ENCODE results near the gene HOXC6. TPM values are rescaled to one million over a fixed set of nuclear protein-coding genes. Genes with fewer than 3 reads are reported as not detected.
A peak's percentile ranks its signal among the peaks of the same experiment; 100 is the strongest.

Gene HOXC6
- total and polyA plus RNA-seq, 9 of the 15 experiments (the other 6 are each of a cell fraction or from before 2014, with no cell fraction given), result 0.06 to 4.0 (median 1.4) TPM

DNA sequence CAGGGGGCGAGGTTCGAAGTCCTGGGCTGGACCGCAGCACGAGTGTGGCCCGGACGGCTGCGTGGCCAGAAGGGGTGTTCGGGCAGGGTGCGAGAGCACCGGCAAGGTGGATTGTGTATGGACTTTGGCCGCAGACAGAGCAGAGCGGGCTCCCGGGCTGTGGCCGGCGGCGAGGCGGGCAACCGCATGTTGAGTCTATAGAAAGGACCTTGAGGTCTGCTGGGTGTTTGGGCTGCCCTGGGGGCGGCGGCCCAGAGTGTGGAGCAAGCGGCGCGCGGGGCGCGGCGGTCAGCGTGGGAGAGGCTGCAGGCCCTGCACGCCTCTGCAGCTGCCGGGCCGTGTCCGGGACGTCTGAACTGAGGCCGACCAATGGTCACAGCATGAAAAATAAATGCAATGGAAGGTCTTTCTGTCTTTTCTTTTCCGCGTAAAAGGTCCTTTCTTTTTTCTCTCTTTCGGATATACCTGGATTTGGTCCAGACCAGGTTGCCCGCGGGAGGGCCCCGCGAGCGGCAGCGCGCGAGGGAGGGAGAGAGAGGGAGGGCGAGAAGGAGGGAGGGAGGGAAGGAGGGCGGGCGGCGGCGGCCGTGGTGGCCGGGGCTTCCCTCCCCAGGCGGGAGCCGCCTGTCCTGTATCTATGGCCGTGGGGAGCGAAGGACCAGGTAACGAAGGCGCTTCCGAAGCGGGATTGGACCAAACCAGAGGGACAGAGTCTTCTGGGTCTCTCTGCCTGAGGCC is 33.8 kb upstream of the HOXC6 start (continued):
- TF ChIP-seq HDAC3 (IDR thresholded peaks at IDR 0.05; ENCODE audit: borderline replicate concordance, partially characterized antibody) (no peak), TRIM24 (IDR thresholded peaks at IDR 0.05) (no peak), ZNF695 (CRISPR knock-in tag; IDR thresholded peaks at IDR 0.05) (no peak), ZNF609 (CRISPR knock-in tag; IDR thresholded peaks at IDR 0.05; ENCODE audit: borderline replicate concordance) (no peak), ZBTB1 (CRISPR knock-in tag; IDR thresholded peaks at IDR 0.05; ENCODE audit: borderline replicate concordance, low read depth) (no peak), CXXC5 (CRISPR knock-in tag; IDR thresholded peaks at IDR 0.05) (peak; percentile 68), JUNB (CRISPR knock-in tag; conservative IDR thresholded peaks at IDR 0.05) (no peak), DEAF1 (CRISPR knock-in tag; IDR thresholded peaks at IDR 0.05) (no peak), SNRNP70 (optimal IDR thresholded peaks at IDR 0.05; ENCODE audit: low read depth, low read length) (no peak), MCM7 (IDR thresholded peaks at IDR 0.05) (no peak), EGR1 (conservative IDR thresholded peaks at IDR 0.05) (peak; percentile 63), TEAD4 (IDR thresholded peaks at IDR 0.05; ENCODE audit: low read length) (no peak), TEAD4 (CRISPR knock-in tag; IDR thresholded peaks at IDR 0.05; ENCODE audit: borderline replicate concordance) (no peak), RBFOX2 (IDR thresholded peaks at IDR 0.05; ENCODE audit: low read depth, low read length) (peak; percentile 43; the same call in 1 of the 2 replicates), SRF (CRISPR knock-in tag; IDR thresholded peaks at IDR 0.05) (no peak), CBFA2T3 (IDR thresholded peaks at IDR 0.05) (no peak; the same call in 1 of the 2 replicates), MTF1 (CRISPR knock-in tag; IDR thresholded peaks at IDR 0.05; ENCODE audit: borderline replicate concordance) (no peak), E2F5 (CRISPR knock-in tag; IDR thresholded peaks at IDR 0.05) (no peak)
- TF ChIP-seq, protein P1, sequence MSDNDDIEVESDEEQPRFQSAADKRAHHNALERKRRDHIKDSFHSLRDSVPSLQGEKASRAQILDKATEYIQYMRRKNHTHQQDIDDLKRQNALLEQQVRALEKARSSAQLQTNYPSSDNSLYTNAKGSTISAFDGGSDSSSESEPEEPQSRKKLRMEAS (CRISPR knock-in tag; IDR thresholded peaks at IDR 0.05), result no peak
- TF ChIP-seq, protein P2, sequence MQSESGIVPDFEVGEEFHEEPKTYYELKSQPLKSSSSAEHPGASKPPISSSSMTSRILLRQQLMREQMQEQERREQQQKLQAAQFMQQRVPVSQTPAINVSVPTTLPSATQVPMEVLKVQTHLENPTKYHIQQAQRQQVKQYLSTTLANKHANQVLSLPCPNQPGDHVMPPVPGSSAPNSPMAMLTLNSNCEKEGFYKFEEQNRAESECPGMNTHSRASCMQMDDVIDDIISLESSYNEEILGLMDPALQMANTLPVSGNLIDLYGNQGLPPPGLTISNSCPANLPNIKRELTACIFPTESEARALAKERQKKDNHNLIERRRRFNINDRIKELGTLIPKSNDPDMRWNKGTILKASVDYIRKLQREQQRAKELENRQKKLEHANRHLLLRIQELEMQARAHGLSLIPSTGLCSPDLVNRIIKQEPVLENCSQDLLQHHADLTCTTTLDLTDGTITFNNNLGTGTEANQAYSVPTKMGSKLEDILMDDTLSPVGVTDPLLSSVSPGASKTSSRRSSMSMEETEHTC (IDR thresholded peaks at IDR 0.05), result no peak
